GM12891 (cell line): Measurements from ENCODE around the gene ANKK1.

Experiments
- PAX5 ChIP-seq: IDR thresholded peaks from 2 replicates; pipeline ENCODE4 v1.6.1; 2011; ENCODE audit warnings: low read length, moderate library complexity, mild to moderate bottlenecking; ENCODE audit not compliant: insufficient read depth, severe bottlenecking
- POLR2A ChIP-seq: IDR thresholded peaks from 2 replicates; pipeline ENCODE4 v1.6.1; 2011; ENCODE audit warnings: low read depth, low read length, control low read depth
- POLR2AphosphoS5 ChIP-seq: IDR thresholded peaks from 2 replicates; pipeline ENCODE4 v1.6.1; 2011; ENCODE audit warnings: low read depth, low read length, control low read depth
- POU2F2 ChIP-seq: IDR thresholded peaks from 2 replicates; pipeline ENCODE4 v1.6.1; 2011; ENCODE audit warnings: low read depth, mild to moderate bottlenecking, control low read depth, low read length, moderate library complexity
- TAF1 ChIP-seq: IDR thresholded peaks from 2 replicates; pipeline ENCODE4 v1.6.1; 2011; ENCODE audit warnings: low read depth, low read length, control low read depth

DNA sequence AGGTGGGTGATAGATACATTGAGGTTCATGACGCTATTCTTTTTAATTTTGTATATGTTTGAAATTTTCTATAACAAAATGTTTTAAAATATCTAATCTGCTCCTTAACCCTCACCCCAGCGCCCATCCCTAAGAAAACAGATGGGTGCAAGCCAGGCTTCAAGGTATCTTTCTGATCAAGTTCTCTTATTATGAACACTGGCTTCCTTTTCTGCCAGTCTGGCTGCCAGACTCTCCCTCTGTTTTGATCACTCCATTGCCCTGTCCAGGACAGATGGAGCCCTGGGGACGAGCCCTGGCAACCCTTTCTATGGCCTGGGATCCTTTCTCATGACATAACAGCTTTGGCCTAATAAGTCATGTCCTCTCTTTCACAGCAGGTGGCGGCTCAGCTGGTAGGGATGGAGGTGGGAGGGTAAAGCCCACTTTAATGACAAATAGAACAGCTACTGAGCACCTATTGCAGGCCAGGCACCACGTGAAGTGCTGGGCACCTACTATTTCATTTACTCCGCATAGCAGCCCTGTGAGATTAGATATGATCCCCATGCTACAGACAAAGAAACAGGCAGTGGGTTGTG, 49.2 kb downstream of the ANKK1 start:
- TF ChIP-seq POLR2A (no peak), POLR2AphosphoS5 (no peak), TAF1 (no peak), POU2F2 (no peak), PAX5 (no peak)
